Mesendoderm (in vitro differentiated cells): ENCODE results near the gene FRRS1L.
"Not testable (repeated sequence)": the region's sequence is repeated elsewhere in the genome, so short reads cannot be mapped to it uniquely, and the experiment has no call there.

Source experiments
- DNase-seq: peaks from one replicate; pipeline ENCODE4 v3.0.0; 2013
- H2AK5ac ChIP-seq: 2 replicates; pipeline ENCODE4 v1.6.1; 2013; ENCODE audit warnings: low read length, inconsistent platforms
- H2BK120ac ChIP-seq: 2 replicates; pipeline ENCODE4 v1.6.1; 2013; ENCODE audit warnings: low read depth, mild to moderate bottlenecking, low read length, moderate library complexity, mixed read lengths
- H2BK15ac ChIP-seq: replicated peaks from 2 replicates; pipeline ENCODE4 v1.6.1; 2013; ENCODE audit warnings: low read depth, mild to moderate bottlenecking, moderate library complexity
- H2BK5ac ChIP-seq: 2 replicates; pipeline ENCODE4 v1.6.1; 2013; ENCODE audit warnings: low read length, inconsistent platforms
- H3K18ac ChIP-seq: 2 replicates; pipeline ENCODE4 v1.6.1; 2013; ENCODE audit warnings: mild to moderate bottlenecking, low read length, mixed read lengths
- H3K23ac ChIP-seq: one replicate; pipeline ENCODE4 v1.6.1; 2013; ENCODE audit warnings: low read length
- H3K27ac ChIP-seq: 2 replicates; pipeline ENCODE4 v1.5.1; 2013; ENCODE audit warnings: low read depth, mild to moderate bottlenecking, inconsistent platforms, low read length, moderate library complexity
- H3K27me3 ChIP-seq: 2 replicates; pipeline ENCODE4 v1.6.1; 2013; ENCODE audit warnings: low read length, control low read depth, mild to moderate bottlenecking, inconsistent platforms; ENCODE audit not compliant: insufficient read depth, poor library complexity
- H3K36me3 ChIP-seq: 2 replicates; pipeline ENCODE4 v1.6.1; 2013; ENCODE audit warnings: low read length, inconsistent platforms; ENCODE audit not compliant: control insufficient read depth, insufficient read depth
- H3K4ac ChIP-seq: one replicate; pipeline ENCODE4 v1.6.1; 2013; ENCODE audit warnings: low read depth, mild to moderate bottlenecking, low read length, moderate library complexity
- H3K4me1 ChIP-seq: 2 replicates; pipeline ENCODE4 v1.6.1; 2013; ENCODE audit warnings: low read depth, low read length, inconsistent platforms; ENCODE audit not compliant: control insufficient read depth
- H3K4me2 ChIP-seq: 2 replicates; pipeline ENCODE4 v1.6.1; 2013; ENCODE audit warnings: low read length
- H3K4me3 ChIP-seq: 2 replicates; pipeline ENCODE4 v1.5.1; 2013; ENCODE audit warnings: mild to moderate bottlenecking, low read length
- H3K56ac ChIP-seq: one replicate; pipeline ENCODE4 v1.6.1; 2013; ENCODE audit warnings: low read length
- H3K79me1 ChIP-seq: 2 replicates; pipeline ENCODE4 v1.6.1; 2013; ENCODE audit warnings: low read length, inconsistent platforms
- H3K79me2 ChIP-seq: 2 replicates; pipeline ENCODE4 v1.6.1; 2013; ENCODE audit warnings: mild to moderate bottlenecking, low read length; ENCODE audit not compliant: control insufficient read depth, insufficient read depth
- H3K9ac ChIP-seq: 2 replicates; pipeline ENCODE4 v1.6.1; 2013; ENCODE audit warnings: low read length, inconsistent platforms
- H4K5ac ChIP-seq: one replicate; pipeline ENCODE4 v1.6.1; 2013; ENCODE audit warnings: low read length
- H4K8ac ChIP-seq: one replicate; pipeline ENCODE4 v1.6.1; 2013; ENCODE audit warnings: low read depth, mild to moderate bottlenecking, control low read depth, low read length, moderate library complexity
- WGBS: extraction: QIAGEN DNeasy Blood & Tissue Kit; methylation state at CpG from one replicate; pipeline ENCODE4 v1.1.7; 2013; ENCODE audit warnings: low lambda C conversion rate, missing lambda C conversion rate; ENCODE audit not compliant: insufficient coverage; ENCODE audit errors: extremely low coverage; 5-methylcytosine and 5-hydroxymethylcytosine counted together

Gene FRRS1L

DNA sequence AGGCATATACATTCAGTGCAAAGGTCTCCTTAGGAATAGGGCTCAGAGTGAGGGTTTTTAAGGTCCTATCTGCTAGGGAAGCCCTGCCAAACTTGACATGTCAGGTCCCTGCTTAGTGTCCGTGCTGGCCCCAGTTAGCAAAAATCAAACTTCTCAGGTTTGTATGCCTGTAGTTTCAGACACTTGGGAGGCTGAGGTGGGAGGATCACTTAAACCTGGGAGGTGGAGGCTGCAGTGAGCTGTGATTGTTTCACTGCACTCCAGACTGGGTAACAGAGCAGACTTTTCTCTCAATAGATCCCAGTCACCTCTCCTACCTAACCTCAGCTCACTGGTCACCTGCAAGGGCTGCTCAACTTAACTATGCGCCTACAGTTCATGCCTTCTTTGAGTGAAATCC lies 28.6 kb downstream of the FRRS1L start:
- Histone ChIP-seq H3K9ac (no peak overlapping the region), H3K4me2 (no peak overlapping the region), H2AK5ac (no peak overlapping the region), H2BK120ac (no peak overlapping the region), H3K27ac (no peak overlapping the region), H2BK5ac (no peak overlapping the region), H3K18ac (no peak overlapping the region), H4K8ac (no peak overlapping the region), H3K79me1 (no peaks in the 10 kb centered on the region), H3K36me3 (no peaks in the 10 kb centered on the region), H3K27me3 (no peaks in the 10 kb centered on the region), H3K4me3 (no peak overlapping the region), H3K4ac (no peak overlapping the region), H4K5ac (no peak overlapping the region), H2BK15ac (no peak overlapping the region), H3K23ac (no peak overlapping the region), H3K79me2 (no peaks in the 10 kb centered on the region), H3K4me1 (no peaks in the 10 kb centered on the region), H3K56ac (no peak overlapping the region)
- WGBS = no CpG with 5 or more reads among the region's 2 CpGs
- no peak for DNase-seq

DNA sequence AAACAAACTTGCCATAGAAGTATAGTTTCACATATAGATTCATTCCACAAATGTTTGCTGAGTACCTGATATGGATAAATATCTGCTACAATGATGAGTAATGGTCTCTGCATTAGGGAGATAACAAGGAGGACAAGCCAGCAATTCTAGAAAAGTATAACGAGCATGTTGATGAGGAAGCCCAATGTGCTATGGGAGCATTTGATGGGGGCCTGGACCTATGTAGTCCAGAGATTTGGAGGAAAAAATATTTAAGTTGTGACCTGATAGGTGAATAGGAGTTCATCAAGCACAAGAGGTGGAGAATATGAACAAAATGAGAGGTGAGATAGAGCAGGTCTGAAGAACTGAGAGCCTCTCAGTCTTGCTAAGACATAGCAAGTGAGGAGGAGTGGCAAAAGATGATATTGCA lies 32.9 kb downstream of the FRRS1L start:
- no peak overlapping the region for H2BK120ac ChIP-seq

DNA sequence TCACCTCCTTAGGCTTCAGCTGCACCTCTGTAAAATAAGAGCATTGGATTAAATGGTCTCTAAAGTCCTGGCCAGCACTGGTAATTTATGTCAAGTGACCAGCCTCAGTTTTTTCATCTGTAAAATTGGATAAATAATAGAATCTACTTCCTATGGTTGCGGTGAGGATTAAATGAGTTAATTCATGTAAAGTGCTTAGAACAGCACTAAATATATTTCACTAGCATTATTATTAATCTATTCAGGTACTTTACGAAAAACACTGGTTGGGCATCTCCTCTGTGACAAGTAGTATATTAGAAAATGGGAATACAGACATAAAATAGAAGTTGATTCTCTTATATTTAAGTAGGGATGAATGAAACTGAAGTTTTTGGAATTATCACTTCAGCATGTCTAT lies 33.5 kb downstream of the FRRS1L start:
- H3K9ac ChIP-seq = no peak overlapping the region
- H2BK120ac ChIP-seq = no peak overlapping the region
- H2AK5ac ChIP-seq = no peak overlapping the region
- no peak overlapping the region for H2BK15ac ChIP-seq
- H3K4me2 ChIP-seq = no peak overlapping the region
- no peak overlapping the region for H3K56ac ChIP-seq
- H4K8ac ChIP-seq = no peak overlapping the region
- H3K18ac ChIP-seq = no peak overlapping the region
- H3K36me3 ChIP-seq = no peaks in the 10 kb centered on the region
- H3K27me3 ChIP-seq = no peaks in the 10 kb centered on the region
- H2BK5ac ChIP-seq = no peak overlapping the region
- no peak overlapping the region for H3K4ac ChIP-seq
- H3K79me2 ChIP-seq = no peaks in the 10 kb centered on the region
- no peak overlapping the region for H3K4me3 ChIP-seq
- no CpG with 5 or more reads among the region's 2 CpGs for WGBS
- H4K5ac ChIP-seq = no peak overlapping the region
- no peak overlapping the region for H3K27ac ChIP-seq
- H3K23ac ChIP-seq = no peak overlapping the region
- DNase-seq = no peak
- no peaks in the 10 kb centered on the region for H3K4me1 ChIP-seq
- H3K79me1 ChIP-seq = no peaks in the 10 kb centered on the region

More for the DNA sequence above, 32.9 kb downstream of the FRRS1L start:
- Histone ChIP-seq H3K79me1 (no peaks in the 10 kb centered on the region), H3K4me3 (no peak overlapping the region), H3K4ac (no peak overlapping the region), H3K56ac (no peak overlapping the region), H3K18ac (no peak overlapping the region), H4K8ac (no peak overlapping the region), H3K27me3 (no peaks in the 10 kb centered on the region), H3K79me2 (no peaks in the 10 kb centered on the region), H2BK5ac (no peak overlapping the region), H2AK5ac (no peak overlapping the region), H3K23ac (no peak overlapping the region), H3K27ac (no peak overlapping the region), H3K36me3 (no peaks in the 10 kb centered on the region), H3K9ac (no peak overlapping the region), H3K4me1 (no peaks in the 10 kb centered on the region), H3K4me2 (no peak overlapping the region), H2BK15ac (no peak overlapping the region), H4K5ac (no peak overlapping the region)
- no peak for DNase-seq
- no CpG with 5 or more reads among the region's 1 CpG for WGBS

DNA sequence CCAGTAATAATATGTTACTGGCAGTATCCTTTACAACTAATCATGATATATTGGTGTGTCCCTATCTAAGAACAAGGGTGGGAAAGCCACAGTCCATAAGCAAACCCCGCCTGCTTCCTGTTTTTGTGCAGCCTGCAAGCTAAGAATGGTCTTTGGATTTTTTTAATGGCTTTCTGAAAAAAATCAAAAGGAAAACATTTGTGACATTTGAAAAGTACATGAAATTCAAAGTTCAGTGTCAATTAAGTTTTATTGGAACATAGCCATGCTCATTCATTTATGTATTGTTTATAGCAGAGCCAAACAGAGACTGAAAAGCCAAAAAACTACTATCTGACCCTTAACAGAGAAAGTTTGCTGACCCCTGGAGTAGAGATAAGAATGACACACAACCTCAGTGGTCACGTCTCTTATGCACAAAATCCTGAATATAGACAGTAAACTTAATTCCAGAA lies 34.5 kb downstream of the FRRS1L start:
- H2BK120ac ChIP-seq = no peak overlapping the region
- no peak overlapping the region for H3K23ac ChIP-seq
- H3K36me3 ChIP-seq = no peaks in the 10 kb centered on the region
- H2AK5ac ChIP-seq = no peak overlapping the region
- no peaks in the 10 kb centered on the region for H3K27me3 ChIP-seq
- no peak overlapping the region for H2BK15ac ChIP-seq
- WGBS = no CpG with 5 or more reads among the region's 2 CpGs
- no peak overlapping the region for H3K18ac ChIP-seq
- no peak overlapping the region for H4K5ac ChIP-seq
- no peak overlapping the region for H3K4ac ChIP-seq
- no peak overlapping the region for H3K9ac ChIP-seq
- no peaks in the 10 kb centered on the region for H3K79me2 ChIP-seq
- no peak overlapping the region for H2BK5ac ChIP-seq
- no peak overlapping the region for H3K4me3 ChIP-seq
- H3K79me1 ChIP-seq = no peaks in the 10 kb centered on the region
- no peak overlapping the region for H3K56ac ChIP-seq
- no peak overlapping the region for H3K27ac ChIP-seq
- no peak overlapping the region for H3K4me2 ChIP-seq
- DNase-seq = no peak
- no peak overlapping the region for H4K8ac ChIP-seq
- H3K4me1 ChIP-seq = no peaks in the 10 kb centered on the region

- no CpG with 5 or more reads among the region's 6 CpGs for WGBS
- Histone ChIP-seq H2BK120ac (no peak overlapping the region), H2AK5ac (no peak overlapping the region), H2BK5ac (no peak overlapping the region), H3K36me3 (no peaks in the 10 kb centered on the region), H3K27ac (no peak overlapping the region), H3K56ac (no peak overlapping the region), H3K79me1 (no peaks in the 10 kb centered on the region), H3K4ac (no peak overlapping the region), H2BK15ac (no peak overlapping the region), H3K18ac (no peak overlapping the region), H3K27me3 (no peaks in the 10 kb centered on the region), H4K8ac (no peak overlapping the region), H4K5ac (no peak overlapping the region), H3K4me1 (no peaks in the 10 kb centered on the region), H3K9ac (no peak overlapping the region), H3K23ac (no peak overlapping the region), H3K4me3 (no peak overlapping the region), H3K4me2 (no peak overlapping the region), H3K79me2 (no peaks in the 10 kb centered on the region)
- DNase-seq = no peak
Measured at GRCh38 chr9:109129470-109130197, 37.4 kb downstream of the FRRS1L start.

GRCh38 chr9:109126671-109127070 lies 40.4 kb downstream of the FRRS1L start:
- DNase-seq, H2BK15ac ChIP-seq, H3K79me2 ChIP-seq, H3K27me3 ChIP-seq, H3K4me1 ChIP-seq, H3K18ac ChIP-seq, H2BK5ac ChIP-seq, H2BK120ac ChIP-seq, H2AK5ac ChIP-seq, H3K36me3 ChIP-seq, H3K9ac ChIP-seq, H3K4me2 ChIP-seq, H3K23ac ChIP-seq, H3K27ac ChIP-seq, H3K79me1 ChIP-seq, H4K8ac ChIP-seq, H3K4ac ChIP-seq, H3K4me3 ChIP-seq, H3K56ac ChIP-seq, H4K5ac ChIP-seq: not testable (repeated sequence)
- no CpG with 5 or more reads among the region's 4 CpGs for WGBS
